IMR-90 (cell line): ENCODE results near the gene CYP4F3.

Experiments used
- CHD1 ChIP-seq: IDR thresholded peaks from 2 replicates; pipeline ENCODE4 v1.6.1; 2012; ENCODE audit warnings: low read depth, low read length, improper control_type of control experiment
- CTCF ChIP-seq: conservative IDR thresholded peaks from 2 replicates; pipeline ENCODE4 v1.5.1; 2012; ENCODE audit warnings: mild to moderate bottlenecking, low read depth, low read length, improper control_type of control experiment
- FOS ChIP-seq: fragments of 150-350 bp; IDR thresholded peaks from 2 replicates; pipeline ENCODE4 v1.6.1; 2016; ENCODE audit warnings: low read depth, low read length
- POLR2A ChIP-seq: IDR thresholded peaks from 2 replicates; pipeline ENCODE4 v1.6.1; 2012; ENCODE audit warnings: mild to moderate bottlenecking, low read depth, low read length

DNA sequence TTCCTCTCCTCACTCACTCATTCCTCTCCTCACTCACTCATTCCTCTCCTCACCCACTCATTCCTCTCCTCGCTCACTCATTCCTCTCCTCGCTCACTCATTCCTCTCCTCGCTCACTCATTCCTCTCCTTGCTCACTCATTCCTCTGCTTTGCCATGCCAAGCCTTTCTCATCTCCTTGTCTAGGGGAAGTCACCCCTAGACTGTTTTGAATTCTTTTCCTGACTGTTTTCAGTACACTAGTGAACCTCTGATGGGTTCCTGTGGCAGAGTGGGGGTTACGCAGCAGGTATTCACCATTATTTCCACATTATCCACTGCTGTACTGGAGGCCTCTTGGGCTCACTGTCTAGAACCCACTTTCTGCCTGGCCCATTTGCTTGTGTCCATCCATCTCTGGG, 24.5 kb upstream of the CYP4F3 start:
- no peak for TF ChIP-seq CTCF
- no peak for TF ChIP-seq POLR2A
- TF ChIP-seq FOS = no peak
- no peak for TF ChIP-seq CHD1
